Adrenal gland (tissue), 12 donors: ENCODE results near the gene SUFU. TPM values are rescaled to one million over a fixed set of nuclear protein-coding genes. Genes with fewer than 3 reads are reported as not detected.

Source experiments
- DNase-seq, 7 donors: peaks; one replicate each; pipeline ENCODE4 v3.0.0-alpha.2; 2019 to 2020
- H3K27ac ChIP-seq, 5 donors: fragments of 200-600 bp; sonication (generic) in 4 of 5; 1 replicate in 3 of 5; 2 replicates in 2 of 5; pipeline versions ENCODE4 v1.5.1 to v1.8.0; 2016 to 2020; ENCODE audit warnings: mild to moderate bottlenecking in 1 of 5
- H3K27me3 ChIP-seq: fragments of 200-600 bp; 2 replicates; pipeline ENCODE4 v1.8.0; 2021
- H3K36me3 ChIP-seq, 2 donors: fragments of 200-600 bp; replicated peaks in 1 of 2; 1 replicate in 1 of 2; 2 replicates in 1 of 2; pipeline versions ENCODE4 v1.5.1 to v1.8.0; 2018 to 2022
- H3K4me1 ChIP-seq, 2 donors: fragments of 200-600 bp; replicated peaks in 1 of 2; 1 replicate in 1 of 2; 2 replicates in 1 of 2; pipeline versions ENCODE4 v1.5.1 to v1.8.0; 2018 to 2021
- H3K4me3 ChIP-seq, 4 donors: fragments of 200-600 bp; sonication (generic) in 3 of 4; one replicate each; pipeline ENCODE4 v1.5.1; 2016 to 2018
- H3K9me3 ChIP-seq, 3 donors: fragments of 200-600 bp; sonication (generic) in 1 of 3; replicated peaks in 1 of 3; 1 replicate in 2 of 3; 2 replicates in 1 of 3; pipeline versions ENCODE4 v1.5.1 to v1.8.0; 2016 to 2021
- CTCF ChIP-seq, 6 experiments: fragments of 450-650 bp in 4 of 6; fragments of 200-600 bp in 2 of 6; sonication (generic) in 1 of 6; IDR thresholded peaks; 1 replicate in 5 of 6; 2 replicates in 1 of 6; pipeline versions ENCODE4 v1.5.1 to v1.8.0; 2016 to 2021; ENCODE audit warnings: antibody characterized with exemption in 6 of 6, mild to moderate bottlenecking in 2 of 6, moderate library complexity in 1 of 6
- POLR2A ChIP-seq, 2 donors: fragments of 450-650 bp; IDR thresholded peaks; one replicate each; pipeline ENCODE4 v1.6.1; 2017; ENCODE audit warnings: antibody characterized with exemption in 2 of 2, mild to moderate bottlenecking in 2 of 2, moderate library complexity in 1 of 2
- WGBS, 4 donors: extraction: QIAGEN DNeasy Blood & Tissue Kit in 2 of 4; methylation state at CpG; one replicate each; pipeline versions ENCODE4 v1.1.5 to v1.1.7; 2013 to 2017; 5-methylcytosine and 5-hydroxymethylcytosine counted together
- intact Hi-C, 2 donors: fragments of 100-400 bp; cut with DNase I; formaldehyde crosslinking; loops; one replicate each; pipeline versions ENCODE4 v1.14.1 to v1.15.0; 2022 to 2023
- polyA plus RNA-seq, 3 donors: library from polyadenylated mRNA; stranded (reverse); fragments of 200-250 nt in 2 of 3; fragments of 350-450 nt in 1 of 3; fragmentation: Illumina TruSeq in 1 of 3; extraction: RNeasy Lipid Tissue Mini Kit (QIAGEN cat#74804) in 1 of 3; gene quantifications; one replicate each; pipeline ENCODE4 v1.2.3, GENCODE V29; 2013 to 2014
- total RNA-seq, 9 donors: library from RNA; depleted of rRNA in 4 of 9; stranded (reverse); fragments of >200 nt in 4 of 9; fragments of 120-200 nt in 1 of 9; fragmentation: NEBNext Ultra II Directional in 1 of 9; extraction: Animal tissue kit (Norgen Biotek cat#: 25700) in 1 of 9; gene quantifications; one replicate each; pipeline versions ENCODE4 v1.1.0 to v1.2.4, GENCODE V29; 2013 to 2023
- donor health status: healthy with polysubstance abuse.
- donor health status: Bipolar disorder and iron deficiency.
- donor health status: DM: yes; HTN: yes; CAD: no.
- donor health status: DM: no; HTN: no; CAD: no.
- donor health status: DM: no; HTN: no; CAD: no.
- donor health status: DM: yes; HTN: yes; CAD: no.

SUFU gene
- total and polyA plus RNA-seq, 12 donors: 4.3 to 20.2 (median 11.1) TPM

- Histone ChIP-seq H3K9me3 (no peaks in the 10 kb centered on the region), H3K27ac (no peak overlapping the region), H3K4me3 (no peak overlapping the region), H3K36me3 (no peaks in the 10 kb centered on the region), H3K4me1 (peaks cover 0 to 9% of the 10 kb centered on the region in 2 donors), H3K27me3 (no peaks in the 10 kb centered on the region)
- intact Hi-C loops: no loop called here
- no peak for DNase-seq
- 65 to 76% (median 70%) methylated on average over 1 of the region's 1 CpG for WGBS, 4 donors
- no peak for TF ChIP-seq POLR2A (IDR thresholded peaks at IDR 0.05)
- TF ChIP-seq CTCF (IDR thresholded peaks at IDR 0.05): no peak
Observed at GRCh38 chr10:102585026-102585425, 81.3 kb downstream of the SUFU start.

GRCh38 chr10:102586858-102587257 is 83.1 kb downstream of the SUFU start:
- intact Hi-C loops: no loop called here
- WGBS, 4 donors: 80 to 98% (median 97%) methylated on average over 1 of the region's 1 CpG
- TF ChIP-seq POLR2A (IDR thresholded peaks at IDR 0.05): no peak
- no peak for TF ChIP-seq CTCF (IDR thresholded peaks at IDR 0.05)
- Histone ChIP-seq H3K27ac (no peak overlapping the region), H3K27me3 (no peaks in the 10 kb centered on the region), H3K4me3 (no peak overlapping the region), H3K9me3 (no peaks in the 10 kb centered on the region), H3K4me1 (peaks cover 0 to 5% of the 10 kb centered on the region in 2 donors), H3K36me3 (no peaks in the 10 kb centered on the region)
- DNase-seq: no peak

GRCh38 chr10:102588875-102589274 is 85.1 kb downstream of the SUFU start:
- Histone ChIP-seq H3K9me3 (no peaks in the 10 kb centered on the region), H3K4me3 (no peak overlapping the region), H3K36me3 (peaks cover 0 to under 1% of the 10 kb centered on the region in 2 donors), H3K4me1 (no peaks in the 10 kb centered on the region), H3K27me3 (no peaks in the 10 kb centered on the region), H3K27ac (no peak overlapping the region)
- intact Hi-C loops: no loop called here
- WGBS, 4 donors: 96 to 100% (median 98%) methylated on average over 1 of the region's 1 CpG
- no peak for DNase-seq
- TF ChIP-seq CTCF (IDR thresholded peaks at IDR 0.05): no peak
- TF ChIP-seq POLR2A (IDR thresholded peaks at IDR 0.05): no peak

- H3K36me3 ChIP-seq: peaks cover 0 to 20% of the 10 kb centered on the region in 2 donors
- DNase-seq: no peak
- no peaks in the 10 kb centered on the region for H3K27me3 ChIP-seq
- peaks cover 0 to 19% of the 10 kb centered on the region in 2 donors for H3K4me1 ChIP-seq
- no peak overlapping the region for H3K4me3 ChIP-seq
- TF ChIP-seq POLR2A (IDR thresholded peaks at IDR 0.05) (no peak), CTCF (IDR thresholded peaks at IDR 0.05) (no peak)
- no peaks in the 10 kb centered on the region for H3K9me3 ChIP-seq
- H3K27ac ChIP-seq: no peak overlapping the region
- WGBS, 4 donors: 83 to 89% (median 85%) methylated on average over 3 to 6 of the region's 6 CpGs
- intact Hi-C loops: loop anchor here in 1 of 2 donors (5.0 kb wide), 1 partner anchor 91 kb away; the partner anchor contains the start of genes ACTR1A and SUFU
Observed at GRCh38 chr10:102593074-102593803, 89.5 kb downstream of the SUFU start.
